ENCODE results near the gene MYH15.

Gene MYH15

DNA sequence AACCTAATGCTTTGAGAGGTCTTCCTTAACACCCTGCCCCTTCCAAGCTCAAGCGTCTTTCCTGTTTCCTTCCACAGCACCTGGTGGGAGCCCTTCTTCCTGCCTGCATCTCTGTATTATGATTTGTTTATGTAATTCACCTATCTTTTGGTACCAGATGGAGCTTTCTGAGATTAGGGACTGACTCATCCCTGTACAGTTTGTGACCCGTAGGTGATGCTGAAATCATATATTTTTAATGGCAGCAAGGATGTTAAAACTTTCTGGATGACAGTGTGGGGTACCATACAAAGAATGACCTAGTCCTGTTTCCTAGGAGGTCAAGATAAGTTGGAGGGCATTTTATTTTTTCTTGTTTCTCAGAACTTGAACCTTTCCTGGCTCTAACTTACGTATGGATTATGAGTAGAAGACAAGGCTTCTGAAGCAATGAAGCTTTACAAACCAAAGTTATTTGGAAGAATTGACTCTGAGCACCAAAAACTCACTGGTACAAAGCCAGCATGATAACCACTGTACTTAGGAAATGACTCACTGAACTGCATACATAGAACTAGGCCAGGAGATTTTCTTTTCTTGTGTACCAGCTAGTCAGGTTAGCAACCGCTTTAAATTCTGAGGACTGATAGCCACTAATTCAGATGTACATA is 167.4 kb downstream of the MYH15 start:
- in situ Hi-C loops (cut with MboI; ENCODE audit: low pct_unique_long_range_greater_than_20kb, low sequenced_read_pairs, unreplicated experiment), result no loop called here
- TF ChIP-seq, protein P1, sequence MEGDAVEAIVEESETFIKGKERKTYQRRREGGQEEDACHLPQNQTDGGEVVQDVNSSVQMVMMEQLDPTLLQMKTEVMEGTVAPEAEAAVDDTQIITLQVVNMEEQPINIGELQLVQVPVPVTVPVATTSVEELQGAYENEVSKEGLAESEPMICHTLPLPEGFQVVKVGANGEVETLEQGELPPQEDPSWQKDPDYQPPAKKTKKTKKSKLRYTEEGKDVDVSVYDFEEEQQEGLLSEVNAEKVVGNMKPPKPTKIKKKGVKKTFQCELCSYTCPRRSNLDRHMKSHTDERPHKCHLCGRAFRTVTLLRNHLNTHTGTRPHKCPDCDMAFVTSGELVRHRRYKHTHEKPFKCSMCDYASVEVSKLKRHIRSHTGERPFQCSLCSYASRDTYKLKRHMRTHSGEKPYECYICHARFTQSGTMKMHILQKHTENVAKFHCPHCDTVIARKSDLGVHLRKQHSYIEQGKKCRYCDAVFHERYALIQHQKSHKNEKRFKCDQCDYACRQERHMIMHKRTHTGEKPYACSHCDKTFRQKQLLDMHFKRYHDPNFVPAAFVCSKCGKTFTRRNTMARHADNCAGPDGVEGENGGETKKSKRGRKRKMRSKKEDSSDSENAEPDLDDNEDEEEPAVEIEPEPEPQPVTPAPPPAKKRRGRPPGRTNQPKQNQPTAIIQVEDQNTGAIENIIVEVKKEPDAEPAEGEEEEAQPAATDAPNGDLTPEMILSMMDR (IDR thresholded peaks at IDR 0.05; ENCODE audit: extremely low read depth, insufficient read depth, missing control alignments), result no peak
- DNase-seq (ENCODE audit: low spot score), result peak; percentile 9

DNA sequence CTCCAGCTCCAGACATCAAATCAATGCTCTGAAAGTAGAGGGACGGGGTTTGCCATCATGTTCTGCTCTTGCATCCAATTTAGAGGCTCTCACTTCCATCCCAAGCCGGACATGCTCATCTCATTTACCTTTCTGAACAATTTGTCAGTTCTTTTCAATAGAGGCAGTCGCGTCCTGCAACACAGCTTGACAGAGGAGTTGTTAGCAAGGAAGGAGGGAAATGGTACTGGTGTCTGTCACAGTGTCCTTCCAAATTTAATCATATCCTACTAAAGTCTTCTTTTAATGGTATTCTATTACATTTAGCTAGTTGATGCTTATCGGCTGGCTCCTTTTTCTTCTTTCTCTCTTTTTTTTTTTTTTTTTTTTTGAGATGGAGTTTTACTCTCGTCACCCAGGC is 168.5 kb downstream of the MYH15 start:
- in situ Hi-C loops (cut with MboI; ENCODE audit: low pct_unique_long_range_greater_than_20kb, low sequenced_read_pairs, unreplicated experiment), result no loop called here
- TF ChIP-seq, protein P1 (IDR thresholded peaks at IDR 0.05; ENCODE audit: extremely low read depth, insufficient read depth, missing control alignments), result no peak
- no peak for DNase-seq (ENCODE audit: low spot score)

DNA sequence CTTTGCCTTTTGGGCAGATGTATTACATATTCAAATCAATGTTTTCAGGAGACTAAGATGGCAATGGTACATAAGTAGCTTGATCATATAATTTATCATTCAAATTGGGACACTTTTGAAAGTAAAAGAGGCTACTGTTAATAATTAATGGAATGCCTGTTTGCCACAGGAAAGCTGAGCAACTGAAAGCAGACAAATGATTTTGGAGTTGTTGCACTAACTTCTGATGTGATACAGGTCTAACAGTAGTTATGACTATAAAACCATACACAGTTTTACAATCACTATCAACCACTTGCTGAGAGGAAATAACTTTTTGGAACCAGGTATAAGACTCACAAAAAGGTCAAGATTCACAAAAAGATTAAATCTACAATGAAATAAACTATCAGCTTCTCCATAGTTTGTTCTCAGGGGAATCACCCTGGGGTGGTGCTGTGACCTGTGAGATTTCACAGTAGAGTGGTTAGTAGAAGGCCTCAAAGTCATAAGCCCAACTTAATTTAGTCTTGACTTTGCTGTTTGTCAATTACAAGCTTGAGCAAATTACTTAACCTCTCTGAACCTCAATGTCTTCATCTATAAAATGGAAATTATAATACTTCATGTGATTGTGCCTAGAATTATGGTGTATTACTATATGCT is 171.4 kb downstream of the MYH15 start:
- no peak for DNase-seq (ENCODE audit: low spot score)
- TF ChIP-seq, protein P1 (IDR thresholded peaks at IDR 0.05; ENCODE audit: extremely low read depth, insufficient read depth, missing control alignments), result no peak
- in situ Hi-C loops (cut with MboI; ENCODE audit: low pct_unique_long_range_greater_than_20kb, low sequenced_read_pairs, unreplicated experiment), result no loop called here

DNA sequence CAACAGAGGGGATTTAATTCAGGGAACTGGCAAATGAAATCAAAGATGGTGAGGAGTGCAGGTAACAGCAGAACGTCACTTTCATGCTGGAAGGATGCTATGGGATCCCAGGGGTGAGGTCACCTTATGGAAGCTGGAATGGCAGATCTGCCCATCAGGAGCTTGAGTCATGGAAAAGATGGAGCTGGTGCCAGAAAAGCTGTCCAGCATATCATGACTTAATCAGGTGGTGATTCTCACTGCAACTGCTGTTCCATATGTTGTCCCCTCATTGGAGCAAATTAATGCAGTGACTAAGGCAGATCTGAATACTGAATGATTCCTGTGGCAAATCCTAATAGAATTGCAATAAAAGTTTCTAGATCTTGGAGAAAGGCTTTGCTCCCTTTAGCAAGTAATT is 175.7 kb downstream of the MYH15 start:
- in situ Hi-C loops (cut with MboI; ENCODE audit: low pct_unique_long_range_greater_than_20kb, low sequenced_read_pairs, unreplicated experiment), result no loop called here
- TF ChIP-seq, protein P1 (IDR thresholded peaks at IDR 0.05; ENCODE audit: extremely low read depth, insufficient read depth, missing control alignments), result no peak
- no peak for DNase-seq (ENCODE audit: low spot score)

DNA sequence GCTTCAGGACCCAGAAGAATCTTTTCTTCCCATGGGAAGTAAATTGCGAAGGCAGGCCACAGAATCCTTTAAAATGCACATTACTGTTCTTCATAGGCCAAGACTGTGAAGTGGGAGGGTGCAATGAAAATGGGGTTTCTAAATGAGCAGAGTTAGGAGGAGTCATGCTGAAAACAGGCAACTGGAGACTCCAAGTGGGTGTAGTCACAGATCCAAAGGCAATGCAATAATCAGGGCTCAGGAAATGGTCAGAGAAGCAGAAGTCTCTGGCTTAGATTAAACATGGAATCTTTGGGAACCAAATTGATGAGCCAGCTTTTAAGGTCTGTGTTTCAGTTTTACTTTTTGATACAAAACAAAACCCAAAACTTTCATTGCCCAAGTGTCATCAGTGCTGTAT is 176.4 kb downstream of the MYH15 start:
- in situ Hi-C loops (cut with MboI; ENCODE audit: low pct_unique_long_range_greater_than_20kb, low sequenced_read_pairs, unreplicated experiment), result no loop called here
- TF ChIP-seq, protein P1 (IDR thresholded peaks at IDR 0.05; ENCODE audit: extremely low read depth, insufficient read depth, missing control alignments), result no peak
- DNase-seq (ENCODE audit: low spot score), result no peak

DNA sequence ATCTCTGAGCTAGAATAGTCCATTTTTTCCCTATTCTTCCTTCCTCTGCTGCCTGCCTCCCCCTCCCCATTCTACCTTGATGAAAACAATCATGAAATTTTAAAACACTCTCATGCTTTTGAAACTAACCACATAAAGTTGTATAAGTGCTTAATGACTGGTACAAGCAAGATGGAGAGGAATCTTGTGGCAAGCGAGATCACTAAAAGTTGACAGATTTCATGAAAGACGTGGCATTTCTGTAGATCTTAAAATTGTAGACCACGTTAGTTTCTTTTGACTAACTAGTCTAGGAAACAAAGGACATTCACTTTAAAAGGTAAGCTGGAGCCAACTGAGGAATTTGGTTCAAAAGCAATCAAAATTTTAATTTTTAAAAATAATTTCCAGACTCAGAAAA is 178.6 kb downstream of the MYH15 start:
- no peak for DNase-seq (ENCODE audit: low spot score)
- in situ Hi-C loops (cut with MboI; ENCODE audit: low pct_unique_long_range_greater_than_20kb, low sequenced_read_pairs, unreplicated experiment), result no loop called here
- TF ChIP-seq, protein P1 (IDR thresholded peaks at IDR 0.05; ENCODE audit: extremely low read depth, insufficient read depth, missing control alignments), result no peak

All from GM13977 (cell line).